Esophagus muscularis mucosa (tissue), 4 donors: ENCODE results near the gene RAB18. TPM values are rescaled to one million over a fixed set of nuclear protein-coding genes. Genes with fewer than 3 reads are reported as not detected.
A peak's percentile ranks its signal among the peaks of the same experiment; 100 is the strongest.

Experiments
- DNase-seq: peaks from one replicate; pipeline ENCODE4 v3.0.0-alpha.2; 2017; ENCODE audit errors: extremely low spot score
- H3K27ac ChIP-seq, 4 donors: fragments of 200-600 bp; sonication (generic); replicated peaks in 1 of 4; 1 replicate in 3 of 4; 2 replicates in 1 of 4; pipeline ENCODE4 v1.5.1; 2016 to 2019; ENCODE audit warnings: mild to moderate bottlenecking in 1 of 4
- H3K27me3 ChIP-seq, 4 donors: fragments of 200-600 bp; sonication (generic); one replicate each; pipeline versions ENCODE4 v1.5.1 to v1.6.0; 2016 to 2019
- H3K36me3 ChIP-seq, 4 donors: fragments of 200-600 bp; sonication (generic); one replicate each; pipeline ENCODE4 v1.5.1; 2016 to 2019
- H3K4me1 ChIP-seq, 4 donors: fragments of 200-600 bp; sonication (generic); one replicate each; pipeline ENCODE4 v1.5.1; 2016 to 2019
- H3K4me3 ChIP-seq, 4 donors: fragments of 200-600 bp; sonication (generic); 1 replicate in 2 of 4; 2 replicates in 2 of 4; pipeline ENCODE4 v1.5.1; 2016 to 2019; ENCODE audit warnings: mild to moderate bottlenecking in 4 of 4, moderate library complexity in 1 of 4
- H3K9me3 ChIP-seq, 4 donors: fragments of 200-600 bp; sonication (generic); 1 replicate in 3 of 4; 2 replicates in 1 of 4; pipeline ENCODE4 v1.5.1; 2016 to 2019
- CTCF ChIP-seq, 3 experiments: fragments of 200-600 bp in 2 of 3; fragments of 450-650 bp in 1 of 3; sonication (generic) in 2 of 3; IDR thresholded peaks; one replicate each; pipeline ENCODE4 v1.5.1; 2017 to 2019; ENCODE audit warnings: antibody characterized with exemption in 3 of 3, mild to moderate bottlenecking in 2 of 3, moderate library complexity in 1 of 3
- EP300 ChIP-seq: sonication (generic); formaldehyde crosslinking; IDR thresholded peaks from one replicate; pipeline ENCODE4 v1.6.1; 2017; ENCODE audit warnings: antibody characterized with exemption
- POLR2A ChIP-seq: fragments of 450-650 bp; IDR thresholded peaks from one replicate; pipeline ENCODE4 v1.6.1; 2017; ENCODE audit warnings: antibody characterized with exemption, moderate library complexity, mild to moderate bottlenecking, low read depth
- POLR2AphosphoS5 ChIP-seq, 2 donors: sonication (generic); formaldehyde crosslinking; IDR thresholded peaks; one replicate each; pipeline ENCODE4 v1.6.1; 2017; ENCODE audit warnings: antibody characterized with exemption in 2 of 2
- WGBS: methylation state at CpG from one replicate; pipeline ENCODE4 v1.1.5; 2018; 5-methylcytosine and 5-hydroxymethylcytosine counted together
- intact Hi-C: fragments of 100-400 bp; cut with DNase I; formaldehyde crosslinking; loops from one replicate; pipeline ENCODE4 v1.15.1; 2023
- total RNA-seq, 4 donors: library from RNA; depleted of rRNA; stranded (reverse); fragments of >200 nt; gene quantifications; one replicate each; pipeline versions ENCODE4 v1.1.0 to v1.2.1, GENCODE V29; 2016

The RAB18 gene
- total RNA-seq, result 10 to 100 TPM; 37.1 to 51.7 (median 42.6) TPM

GRCh38 chr10:27504007-27504807, at the start of gene RAB18:
TSS of gene RAB18 (plus strand) at chr10:27504304. CDS start at chr10:27504370, 66 bp downstream.
- Histone ChIP-seq H3K36me3 (no peaks in the 10 kb centered on the region), H3K9me3 (no peaks in the 10 kb centered on the region), H3K27me3 (no peaks in the 10 kb centered on the region), H3K4me1 (peaks cover 19 to 47% (median 44%) of the 10 kb centered on the region in 4 donors), H3K4me3 (peak within 1 kb of the TSS; percentile 76 to 95 (median 87)), H3K27ac (peak within 1 kb of the TSS; percentile 92 to 94 (median 94))
- peak; percentile 62 for TF ChIP-seq POLR2A
- peak; percentile 5 to 22 (median 7) for TF ChIP-seq CTCF (IDR thresholded peaks at IDR 0.05)
- TF ChIP-seq EP300, result no peak
- TF ChIP-seq POLR2AphosphoS5 (IDR thresholded peaks at IDR 0.05), result peak; percentile 97 to 99
- intact Hi-C loops, result no loop called here
- DNase-seq, result peak; percentile 99
- 0% methylated on average over 35 of the region's 71 CpGs for WGBS

GRCh38 chr10:27454837-27455236, 49.3 kb upstream of the RAB18 start:
- no peak for DNase-seq
- H3K9me3 ChIP-seq, result no peaks in the 10 kb centered on the region
- H3K27me3 ChIP-seq, result no peaks in the 10 kb centered on the region
- H3K36me3 ChIP-seq, result no peaks in the 10 kb centered on the region
- H3K4me1 ChIP-seq, result no peaks in the 10 kb centered on the region
- intact Hi-C loops, result no loop called here
- TF ChIP-seq POLR2A, result no peak
- TF ChIP-seq EP300, result no peak
- TF ChIP-seq POLR2AphosphoS5 (IDR thresholded peaks at IDR 0.05), result no peak
- TF ChIP-seq CTCF (IDR thresholded peaks at IDR 0.05), result no peak
- H3K27ac ChIP-seq, result no peak overlapping the region
- H3K4me3 ChIP-seq, result no peak overlapping the region
- 79% methylated on average over 3 of the region's 3 CpGs for WGBS

- H3K9me3 ChIP-seq, result no peaks in the 10 kb centered on the region
These were observed 46.7 kb upstream of the RAB18 start for GRCh38 chr10:27457261-27457945.

GRCh38 chr10:27457966-27458365, 46.1 kb upstream of the RAB18 start:
- no peak for DNase-seq
- Histone ChIP-seq H3K36me3 (no peaks in the 10 kb centered on the region), H3K27me3 (no peaks in the 10 kb centered on the region), H3K4me3 (no peak overlapping the region), H3K27ac (no peak overlapping the region), H3K9me3 (no peaks in the 10 kb centered on the region), H3K4me1 (no peaks in the 10 kb centered on the region)
- WGBS, result 72% methylated on average over 2 of the region's 2 CpGs
- TF ChIP-seq EP300 (no peak), POLR2AphosphoS5 (IDR thresholded peaks at IDR 0.05) (no peak), POLR2A (no peak), CTCF (IDR thresholded peaks at IDR 0.05) (no peak)
- intact Hi-C loops, result no loop called here

More at GRCh38 chr10:27457261-27457945, 46.7 kb upstream of the RAB18 start:
- 70% methylated on average over 3 of the region's 3 CpGs for WGBS
- TF ChIP-seq POLR2A (no peak), POLR2AphosphoS5 (IDR thresholded peaks at IDR 0.05) (no peak), CTCF (IDR thresholded peaks at IDR 0.05) (no peak), EP300 (no peak)
- Histone ChIP-seq H3K4me1 (no peaks in the 10 kb centered on the region), H3K4me3 (no peak overlapping the region), H3K36me3 (no peaks in the 10 kb centered on the region), H3K27ac (no peak overlapping the region), H3K27me3 (no peaks in the 10 kb centered on the region)
- intact Hi-C loops, result no loop called here
- no peak for DNase-seq
